Measurements from ENCODE around the gene ZBTB42. TPM values are rescaled to one million over a fixed set of nuclear protein-coding genes. Genes with fewer than 3 reads are reported as not detected.

The ZBTB42 gene
- total and polyA plus RNA-seq, 7 donors, result 1.5 to 5.5 (median 4.2) TPM

DNA sequence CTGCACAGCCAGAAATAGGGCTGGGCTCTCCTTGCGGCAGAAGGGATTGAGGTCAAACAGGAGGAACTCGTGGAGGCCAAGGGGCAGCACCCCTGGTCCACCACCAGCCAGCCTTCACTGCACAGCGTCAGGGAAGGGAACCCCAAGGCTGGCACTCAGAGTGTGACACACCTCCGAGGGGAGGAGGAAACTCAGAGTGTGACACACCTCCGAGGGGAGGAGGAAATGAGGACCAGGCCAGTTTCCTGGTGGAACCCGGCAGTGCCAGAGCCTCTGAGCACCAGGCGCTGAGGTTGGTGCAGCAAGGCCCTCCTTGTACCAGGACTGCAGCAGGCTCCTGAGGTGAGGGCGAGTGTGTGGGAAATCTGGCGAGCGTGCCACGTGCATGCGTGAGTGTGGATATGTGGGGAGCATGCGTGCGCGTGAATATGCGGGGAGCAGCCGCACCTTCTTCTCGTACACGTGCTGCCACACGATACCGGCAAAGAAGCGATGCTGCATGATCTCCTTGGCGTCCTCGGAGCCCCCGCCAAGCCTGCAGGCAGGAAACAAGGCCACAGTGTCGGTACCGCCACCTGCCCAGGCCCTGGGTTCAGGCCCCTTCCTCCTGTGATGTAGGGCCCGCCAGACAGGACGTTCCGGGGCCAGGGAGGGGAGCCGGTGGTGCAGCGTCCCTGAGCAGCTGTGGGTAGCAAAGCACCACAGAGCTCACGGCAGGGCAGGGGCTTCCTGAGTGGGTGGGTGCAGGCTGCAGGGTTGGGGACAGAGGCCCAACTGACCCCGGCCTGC is 28.8 kb upstream of the ZBTB42 start:
- peaks cover 0 to 10% (median 9%) of the 10 kb centered on the region in 4 donors for H3K4me1 ChIP-seq
- no peak overlapping the region for H3K27ac ChIP-seq
- no peaks in the 10 kb centered on the region for H3K27me3 ChIP-seq
- no peak overlapping the region for H3K4me3 ChIP-seq
- TF ChIP-seq EP300 (IDR thresholded peaks at IDR 0.05) (no peak), POLR2AphosphoS5 (IDR thresholded peaks at IDR 0.05) (no peak), POLR2A (IDR thresholded peaks at IDR 0.05) (no peak)
- TF ChIP-seq, protein P1, sequence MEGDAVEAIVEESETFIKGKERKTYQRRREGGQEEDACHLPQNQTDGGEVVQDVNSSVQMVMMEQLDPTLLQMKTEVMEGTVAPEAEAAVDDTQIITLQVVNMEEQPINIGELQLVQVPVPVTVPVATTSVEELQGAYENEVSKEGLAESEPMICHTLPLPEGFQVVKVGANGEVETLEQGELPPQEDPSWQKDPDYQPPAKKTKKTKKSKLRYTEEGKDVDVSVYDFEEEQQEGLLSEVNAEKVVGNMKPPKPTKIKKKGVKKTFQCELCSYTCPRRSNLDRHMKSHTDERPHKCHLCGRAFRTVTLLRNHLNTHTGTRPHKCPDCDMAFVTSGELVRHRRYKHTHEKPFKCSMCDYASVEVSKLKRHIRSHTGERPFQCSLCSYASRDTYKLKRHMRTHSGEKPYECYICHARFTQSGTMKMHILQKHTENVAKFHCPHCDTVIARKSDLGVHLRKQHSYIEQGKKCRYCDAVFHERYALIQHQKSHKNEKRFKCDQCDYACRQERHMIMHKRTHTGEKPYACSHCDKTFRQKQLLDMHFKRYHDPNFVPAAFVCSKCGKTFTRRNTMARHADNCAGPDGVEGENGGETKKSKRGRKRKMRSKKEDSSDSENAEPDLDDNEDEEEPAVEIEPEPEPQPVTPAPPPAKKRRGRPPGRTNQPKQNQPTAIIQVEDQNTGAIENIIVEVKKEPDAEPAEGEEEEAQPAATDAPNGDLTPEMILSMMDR (IDR thresholded peaks at IDR 0.05), result no peak
- intact Hi-C loops (cut with DNase I), result loop anchor here (1.0 kb wide), 1 partner anchor 49 kb away; no protein-coding TSS in a partner anchor
- no peak for DNase-seq
- WGBS, 2 donors, result 89 to 91% methylated on average over 34 of the region's 34 CpGs
- H3K36me3 ChIP-seq, result peaks cover 8 to 67% (median 37%) of the 10 kb centered on the region in 4 donors
- H3K9me3 ChIP-seq, result no peaks in the 10 kb centered on the region

DNA sequence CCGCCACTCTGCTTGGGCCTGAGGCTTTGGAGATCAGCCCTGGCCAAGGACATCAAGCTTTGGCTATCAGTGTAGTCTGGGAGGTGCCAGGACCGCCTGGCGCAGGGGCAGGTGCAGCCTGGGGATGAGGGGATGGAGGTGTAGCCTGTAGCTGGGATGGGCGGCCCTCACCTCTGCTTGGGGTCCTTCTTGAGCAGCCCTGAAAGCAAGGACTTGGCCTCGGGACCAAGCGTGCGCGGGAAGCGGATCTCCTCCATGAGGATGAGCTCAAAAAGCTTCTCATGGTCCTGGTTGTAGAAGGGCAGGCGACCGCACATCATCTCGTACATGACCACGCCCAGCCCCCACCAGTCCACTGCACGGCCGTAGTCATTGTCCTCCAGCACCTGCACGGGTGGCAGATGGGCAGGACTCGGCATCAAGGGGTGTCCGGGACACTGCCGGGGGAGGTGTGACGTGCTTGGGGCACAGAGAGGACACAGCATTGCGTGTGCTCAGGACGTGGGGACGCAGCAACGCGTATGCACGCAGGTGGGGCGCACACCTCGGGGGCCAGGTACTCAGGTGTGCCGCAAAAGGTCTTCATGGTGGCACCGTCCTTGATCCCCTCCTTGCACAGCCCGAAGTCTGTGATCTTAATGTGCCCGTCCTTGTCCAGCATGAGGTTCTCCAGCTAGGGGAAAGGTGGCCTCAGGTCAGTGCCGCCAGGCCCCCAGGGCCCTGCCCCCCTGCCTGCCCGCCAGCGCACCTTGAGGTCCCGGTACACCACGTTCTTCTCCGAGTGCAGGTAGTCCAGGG is 28.0 kb upstream of the ZBTB42 start:
- TF ChIP-seq POLR2AphosphoS5 (IDR thresholded peaks at IDR 0.05) (no peak), EP300 (IDR thresholded peaks at IDR 0.05) (no peak), POLR2A (IDR thresholded peaks at IDR 0.05) (no peak)
- TF ChIP-seq, protein P1 (IDR thresholded peaks at IDR 0.05), result no peak
- DNase-seq, result no peak
- WGBS, 2 donors, result 93 to 96% methylated on average over 38 of the region's 38 CpGs
- H3K9me3 ChIP-seq, result no peaks in the 10 kb centered on the region
- H3K36me3 ChIP-seq, result peaks cover 8 to 68% (median 38%) of the 10 kb centered on the region in 4 donors
- H3K27me3 ChIP-seq, result no peaks in the 10 kb centered on the region
- intact Hi-C loops (cut with DNase I), result loop anchor here (1.0 kb wide), 1 partner anchor 48 kb away; no protein-coding TSS in a partner anchor
- H3K27ac ChIP-seq, result no peak overlapping the region
- H3K4me3 ChIP-seq, result no peak overlapping the region
- peaks cover 0 to 10% (median 9%) of the 10 kb centered on the region in 4 donors for H3K4me1 ChIP-seq

DNA sequence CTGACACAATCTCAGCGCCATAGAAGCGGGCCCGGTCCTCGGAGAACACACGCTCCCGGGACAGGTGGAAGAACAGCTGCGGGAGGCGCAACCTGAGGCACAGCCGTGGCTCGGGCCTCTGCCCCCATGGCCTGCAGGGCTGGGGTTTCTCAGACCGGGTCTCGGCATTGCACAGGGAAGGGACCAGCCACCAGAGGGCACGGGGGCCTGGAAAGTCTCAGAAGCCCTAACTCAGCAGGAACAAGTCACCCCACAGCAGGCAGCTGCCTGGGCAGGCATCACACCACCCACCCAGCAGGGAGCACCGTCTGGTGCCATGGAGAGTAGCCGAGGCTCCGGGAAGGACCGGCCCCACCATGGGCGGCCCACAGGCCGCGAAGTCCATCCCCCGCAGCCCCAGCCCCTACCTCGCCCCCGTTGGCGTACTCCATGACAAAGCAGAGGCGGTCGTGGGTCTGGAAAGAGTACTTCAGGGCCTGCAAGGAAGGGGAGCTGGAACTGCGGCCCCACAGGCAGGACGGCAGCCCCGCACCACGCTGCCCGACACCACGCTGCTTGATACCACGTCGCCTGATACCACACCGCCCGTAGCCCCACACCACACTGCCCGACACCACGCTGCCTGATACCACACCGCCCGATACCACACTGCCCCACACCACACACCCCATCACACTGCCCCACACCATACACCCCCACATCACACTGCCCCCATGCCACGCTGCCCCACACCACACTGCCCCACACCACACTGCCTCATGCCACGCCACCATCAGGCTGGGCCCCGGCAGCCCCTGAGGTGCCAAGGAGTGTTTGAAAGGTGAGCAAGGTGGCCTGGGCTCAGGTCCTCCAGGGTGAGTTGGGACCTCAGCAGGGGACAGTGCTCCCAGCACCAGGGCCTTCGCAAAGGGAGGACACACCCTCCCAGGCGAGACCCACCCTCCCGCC is 27.1 kb upstream of the ZBTB42 start:
- DNase-seq, result no peak
- no peak overlapping the region for H3K4me3 ChIP-seq
- 92% methylated on average over 46 of the region's 46 CpGs for WGBS, 2 donors
- H3K36me3 ChIP-seq, result peaks cover 8 to 69% (median 38%) of the 10 kb centered on the region in 4 donors
- intact Hi-C loops (cut with DNase I), result no loop called here
- H3K27ac ChIP-seq, result no peak overlapping the region
- peaks cover 0 to 3% (median 2%) of the 10 kb centered on the region in 4 donors for H3K4me1 ChIP-seq
- TF ChIP-seq POLR2A (IDR thresholded peaks at IDR 0.05) (no peak), POLR2AphosphoS5 (IDR thresholded peaks at IDR 0.05) (no peak), EP300 (IDR thresholded peaks at IDR 0.05) (no peak)
- TF ChIP-seq, protein P1 (IDR thresholded peaks at IDR 0.05), result no peak
- H3K9me3 ChIP-seq, result no peaks in the 10 kb centered on the region
- H3K27me3 ChIP-seq, result no peaks in the 10 kb centered on the region

DNA sequence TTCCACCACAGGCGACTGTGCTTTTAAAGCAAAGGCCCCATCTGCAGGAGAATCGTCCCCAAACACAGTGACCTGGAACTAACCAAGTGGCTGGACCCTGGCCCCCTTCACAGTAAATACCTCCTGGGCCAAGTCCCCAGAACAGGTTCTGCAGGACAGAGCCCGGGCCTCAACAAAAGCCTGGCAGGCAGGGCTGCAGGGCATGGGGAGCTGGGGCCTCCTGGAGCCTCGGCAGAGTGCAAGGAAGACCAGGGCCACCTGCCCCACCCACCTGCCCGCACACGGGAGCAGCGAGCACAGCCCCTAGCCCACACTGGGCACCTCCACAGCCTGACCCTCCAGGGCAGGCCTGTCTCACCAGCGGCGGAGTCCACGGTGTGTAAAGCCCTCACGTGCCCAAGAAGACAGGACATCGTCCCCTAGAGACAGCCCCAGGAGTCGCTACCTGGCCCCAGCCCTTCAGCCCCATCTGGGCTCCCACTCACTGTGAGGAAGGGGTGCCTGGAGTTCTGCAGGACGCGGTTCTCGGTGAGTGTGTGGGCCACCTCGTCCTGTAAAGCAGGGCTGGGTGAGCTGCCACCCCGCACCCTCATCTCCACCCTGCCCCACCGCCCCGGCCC is 26.3 kb upstream of the ZBTB42 start:
- peaks cover 8 to 77% (median 41%) of the 10 kb centered on the region in 4 donors for H3K36me3 ChIP-seq

More for the DNA sequence above, 26.3 kb upstream of the ZBTB42 start:
- TF ChIP-seq EP300 (IDR thresholded peaks at IDR 0.05) (no peak), POLR2A (IDR thresholded peaks at IDR 0.05) (no peak), POLR2AphosphoS5 (IDR thresholded peaks at IDR 0.05) (no peak)
- TF ChIP-seq, protein P1 (IDR thresholded peaks at IDR 0.05), result no peak
- Histone ChIP-seq H3K27ac (no peak overlapping the region), H3K4me1 (no peaks in the 10 kb centered on the region), H3K9me3 (no peaks in the 10 kb centered on the region), H3K4me3 (no peak overlapping the region), H3K27me3 (no peaks in the 10 kb centered on the region)
- DNase-seq, result no peak
- intact Hi-C loops (cut with DNase I), result no loop called here
- WGBS, 2 donors, result 82 to 88% methylated on average over 20 of the region's 20 CpGs
